Measurements from ENCODE around the gene STRBP.

DNA sequence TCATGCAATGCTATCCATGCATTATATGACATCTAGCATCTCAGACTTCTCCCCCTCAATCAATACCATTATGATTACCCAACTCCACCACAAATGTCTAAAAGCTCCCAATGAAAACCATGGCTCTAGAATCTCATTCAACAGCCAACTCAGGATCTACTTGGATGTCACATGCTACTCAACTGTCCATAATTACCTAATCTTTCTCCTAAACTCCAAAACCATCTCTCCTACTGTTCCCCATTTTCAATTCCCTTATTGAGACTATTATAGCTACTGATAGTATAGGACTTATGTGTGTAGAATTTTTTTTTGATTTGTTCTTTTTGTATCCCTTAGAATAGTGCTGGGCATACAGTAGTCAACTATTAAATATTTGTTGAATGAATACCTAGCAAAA lies 8.2 kb upstream of the STRBP start:
- TF ChIP-seq POLR2A (IDR thresholded peaks at IDR 0.05; ENCODE audit: low read depth, low read length), result no peak
- TF ChIP-seq TAF1 (IDR thresholded peaks at IDR 0.05; ENCODE audit: low read depth, low read length), result no peak
- no peak for TF ChIP-seq POLR2AphosphoS5 (IDR thresholded peaks at IDR 0.05; ENCODE audit: low read depth, low read length)
- no peak for TF ChIP-seq SPI1 (IDR thresholded peaks at IDR 0.05; ENCODE audit: low read depth, low read length)
- TF ChIP-seq POU2F2 (IDR thresholded peaks at IDR 0.05; ENCODE audit: low read depth, low read length), result no peak
